Esophagus squamous epithelium (tissue), 5 donors: Measurements from ENCODE around the gene FHOD3. TPM values are rescaled to one million over a fixed set of nuclear protein-coding genes. Genes with fewer than 3 reads are reported as not detected.

ENCODE experiments used
- DNase-seq: peaks from one replicate; lab custom pipeline; 2025; lab: John Stamatoyannopoulos, UW
- H3K27ac ChIP-seq, 4 donors: fragments of 200-600 bp; sonication (generic); one replicate each; pipeline ENCODE4 v1.5.1; 2016 to 2019; ENCODE audit warnings: mild to moderate bottlenecking in 1 of 4
- H3K27me3 ChIP-seq, 4 donors: fragments of 200-600 bp; sonication (generic); 1 replicate in 3 of 4; 2 replicates in 1 of 4; pipeline versions ENCODE4 v1.5.1 to v1.6.0; 2017 to 2021; ENCODE audit warnings: antibody characterized with exemption in 1 of 4
- H3K36me3 ChIP-seq, 3 donors: fragments of 200-600 bp; sonication (generic); one replicate each; pipeline ENCODE4 v1.5.1; 2016 to 2019
- H3K4me1 ChIP-seq, 3 donors: fragments of 200-600 bp; sonication (generic); one replicate each; pipeline ENCODE4 v1.5.1; 2017 to 2019
- H3K4me3 ChIP-seq, 4 donors: fragments of 200-600 bp; sonication (generic); 1 replicate in 3 of 4; 2 replicates in 1 of 4; pipeline ENCODE4 v1.5.1; 2016 to 2019; ENCODE audit warnings: mild to moderate bottlenecking in 2 of 4, moderate library complexity in 1 of 4
- H3K9me3 ChIP-seq, 3 donors: fragments of 200-600 bp; sonication (generic); one replicate each; pipeline ENCODE4 v1.5.1; 2016 to 2019
- CTCF ChIP-seq, 6 experiments: fragments of 450-650 bp in 4 of 6; fragments of 200-600 bp in 2 of 6; sonication (generic) in 2 of 6; IDR thresholded peaks; one replicate each; pipeline ENCODE4 v1.5.1; 2016 to 2019; ENCODE audit warnings: antibody characterized with exemption in 6 of 6, mild to moderate bottlenecking in 4 of 6, moderate library complexity in 4 of 6
- POLR2A ChIP-seq, 4 donors: fragments of 450-650 bp; IDR thresholded peaks; one replicate each; pipeline ENCODE4 v1.6.1; 2017; ENCODE audit warnings: antibody characterized with exemption in 4 of 4, mild to moderate bottlenecking in 4 of 4, moderate library complexity in 3 of 4
- WGBS, 2 donors: methylation state at CpG; one replicate each; pipeline ENCODE4 v1.1.5; 2018; 5-methylcytosine and 5-hydroxymethylcytosine counted together
- intact Hi-C: fragments of 100-400 bp; cut with DNase I; formaldehyde crosslinking; loops from one replicate; pipeline ENCODE4 v1.15.0; 2022
- total RNA-seq, 4 donors: library from RNA; depleted of rRNA; stranded (reverse); fragments of >200 nt; gene quantifications; one replicate each; pipeline ENCODE4 v1.1.0, GENCODE V29; 2016
- donor health status: DM: yes; HTN: yes; CAD: no.

FHOD3 gene
- total RNA-seq, 4 donors from 2014 or later = 3.1 to 29.6 (median 5.7) TPM

GRCh38 chr18:36623681-36624190, 326.2 kb downstream of the FHOD3 start:
- intact Hi-C loops = no loop called here
- 79 to 95% methylated on average over 4 of the region's 4 CpGs for WGBS, 2 donors

GRCh38 chr18:36624451-36625167, 327.1 kb downstream of the FHOD3 start:
- Histone ChIP-seq H3K4me1 (peaks cover 0 to 7% (median 0%) of the 10 kb centered on the region in 3 donors), H3K9me3 (no peaks in the 10 kb centered on the region), H3K4me3 (no peak overlapping the region), H3K27ac (no peak overlapping the region), H3K27me3 (no peaks in the 10 kb centered on the region), H3K36me3 (no peaks in the 10 kb centered on the region)
- 89 to 90% methylated on average over 7 of the region's 7 CpGs for WGBS, 2 donors
- no peak for DNase-seq
- TF ChIP-seq POLR2A (IDR thresholded peaks at IDR 0.05) (no peak), CTCF (IDR thresholded peaks at IDR 0.05) (no peak)
- intact Hi-C loops = no loop called here

More at GRCh38 chr18:36623681-36624190, 326.2 kb downstream of the FHOD3 start:
- TF ChIP-seq CTCF (IDR thresholded peaks at IDR 0.05) (no peak), POLR2A (IDR thresholded peaks at IDR 0.05) (no peak)
- Histone ChIP-seq H3K4me1 (no peaks in the 10 kb centered on the region), H3K27ac (no peak overlapping the region), H3K4me3 (no peak overlapping the region), H3K27me3 (no peaks in the 10 kb centered on the region), H3K36me3 (no peaks in the 10 kb centered on the region), H3K9me3 (no peaks in the 10 kb centered on the region)
- no peak for DNase-seq

- no peak for DNase-seq
- WGBS, 2 donors = 93 to 95% methylated on average over 4 to 8 of the region's 19 CpGs
- no peak for TF ChIP-seq CTCF (IDR thresholded peaks at IDR 0.05)
- TF ChIP-seq POLR2A (IDR thresholded peaks at IDR 0.05) = no peak
- Histone ChIP-seq H3K4me1 (peaks cover 0 to 7% (median 0%) of the 10 kb centered on the region in 3 donors), H3K27ac (no peak overlapping the region), H3K36me3 (no peaks in the 10 kb centered on the region), H3K9me3 (no peaks in the 10 kb centered on the region), H3K4me3 (no peak overlapping the region), H3K27me3 (no peaks in the 10 kb centered on the region)
- intact Hi-C loops = no loop called here
These were observed 327.9 kb downstream of the FHOD3 start for GRCh38 chr18:36625386-36625785.

GRCh38 chr18:36627637-36628036, 330.1 kb downstream of the FHOD3 start:
- Histone ChIP-seq H3K27me3 (no peaks in the 10 kb centered on the region), H3K36me3 (no peaks in the 10 kb centered on the region), H3K4me3 (no peak overlapping the region), H3K4me1 (peaks cover 0 to 7% (median 0%) of the 10 kb centered on the region in 3 donors), H3K27ac (peak overlapping the region in 2 of 4 donors; percentile 53 to 62), H3K9me3 (no peaks in the 10 kb centered on the region)
- TF ChIP-seq CTCF (IDR thresholded peaks at IDR 0.05) (no peak), POLR2A (IDR thresholded peaks at IDR 0.05) (no peak)
- intact Hi-C loops = no loop called here
- 80 to 99% methylated on average over 6 of the region's 6 CpGs for WGBS, 2 donors
- no peak for DNase-seq

- H3K36me3 ChIP-seq = no peaks in the 10 kb centered on the region
These were observed 331.1 kb downstream of the FHOD3 start for GRCh38 chr18:36628435-36629137.

More at GRCh38 chr18:36628435-36629137, 331.1 kb downstream of the FHOD3 start:
- no peak for DNase-seq
- H3K9me3 ChIP-seq = no peaks in the 10 kb centered on the region
- 17 to 31% methylated on average over 2 of the region's 2 CpGs for WGBS, 2 donors
- H3K4me1 ChIP-seq = peaks cover 0 to 7% (median 0%) of the 10 kb centered on the region in 3 donors
- no peak for TF ChIP-seq CTCF (IDR thresholded peaks at IDR 0.05)
- TF ChIP-seq POLR2A (IDR thresholded peaks at IDR 0.05) = no peak
- H3K4me3 ChIP-seq = no peak overlapping the region
- peak overlapping the region in 3 of 4 donors; percentile 35 to 62 (median 53) for H3K27ac ChIP-seq
- H3K27me3 ChIP-seq = no peaks in the 10 kb centered on the region
- intact Hi-C loops = no loop called here
